ENCODE measurements around the gene GRIK4. TPM values are rescaled to one million over a fixed set of nuclear protein-coding genes. Genes with fewer than 3 reads are reported as not detected.

GRIK4 gene
- total RNA-seq, 2 donors from 2014 or later, result 0.05 to 1.7 TPM

DNA sequence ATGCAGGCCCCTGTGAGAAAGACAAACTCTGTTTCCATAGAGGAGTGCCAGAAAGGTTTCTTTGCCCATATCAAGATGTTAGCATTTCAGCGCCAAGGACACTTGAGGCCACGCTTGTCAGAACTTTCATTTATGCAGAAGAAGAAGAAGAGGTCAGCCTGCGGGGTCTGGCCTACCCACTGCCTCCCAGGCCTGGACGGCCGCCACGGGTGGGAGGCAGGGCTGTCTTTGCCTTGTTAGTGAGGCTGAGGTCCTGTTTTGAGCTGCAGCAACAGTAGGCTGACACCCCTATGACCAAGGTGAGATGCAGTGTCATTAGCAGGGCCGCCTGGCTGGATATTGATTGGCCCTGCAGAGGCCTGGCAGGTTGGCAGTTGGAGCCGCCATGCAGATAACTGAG lies 183.9 kb downstream of the GRIK4 start:
- Histone ChIP-seq H3K27ac (no peak overlapping the region), H3K9me3 (no peaks in the 10 kb centered on the region), H3K4me3 (no peak overlapping the region), H3K36me3 (no peaks in the 10 kb centered on the region), H3K4me1 (replicated peaks) (no peaks in the 10 kb centered on the region), H3K27me3 (replicated peaks; ENCODE audit: insufficient read depth) (no peaks in the 10 kb centered on the region)
- TF ChIP-seq, protein P1, sequence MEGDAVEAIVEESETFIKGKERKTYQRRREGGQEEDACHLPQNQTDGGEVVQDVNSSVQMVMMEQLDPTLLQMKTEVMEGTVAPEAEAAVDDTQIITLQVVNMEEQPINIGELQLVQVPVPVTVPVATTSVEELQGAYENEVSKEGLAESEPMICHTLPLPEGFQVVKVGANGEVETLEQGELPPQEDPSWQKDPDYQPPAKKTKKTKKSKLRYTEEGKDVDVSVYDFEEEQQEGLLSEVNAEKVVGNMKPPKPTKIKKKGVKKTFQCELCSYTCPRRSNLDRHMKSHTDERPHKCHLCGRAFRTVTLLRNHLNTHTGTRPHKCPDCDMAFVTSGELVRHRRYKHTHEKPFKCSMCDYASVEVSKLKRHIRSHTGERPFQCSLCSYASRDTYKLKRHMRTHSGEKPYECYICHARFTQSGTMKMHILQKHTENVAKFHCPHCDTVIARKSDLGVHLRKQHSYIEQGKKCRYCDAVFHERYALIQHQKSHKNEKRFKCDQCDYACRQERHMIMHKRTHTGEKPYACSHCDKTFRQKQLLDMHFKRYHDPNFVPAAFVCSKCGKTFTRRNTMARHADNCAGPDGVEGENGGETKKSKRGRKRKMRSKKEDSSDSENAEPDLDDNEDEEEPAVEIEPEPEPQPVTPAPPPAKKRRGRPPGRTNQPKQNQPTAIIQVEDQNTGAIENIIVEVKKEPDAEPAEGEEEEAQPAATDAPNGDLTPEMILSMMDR (IDR thresholded peaks at IDR 0.05), result no peak
- no peak for TF ChIP-seq POLR2AphosphoS5 (IDR thresholded peaks at IDR 0.05)
- intact Hi-C loops (cut with DNase I), result no loop called here
- 93% methylated on average over 7 of the region's 8 CpGs for WGBS
- DNase-seq (ENCODE audit: low spot score), result no peak

DNA sequence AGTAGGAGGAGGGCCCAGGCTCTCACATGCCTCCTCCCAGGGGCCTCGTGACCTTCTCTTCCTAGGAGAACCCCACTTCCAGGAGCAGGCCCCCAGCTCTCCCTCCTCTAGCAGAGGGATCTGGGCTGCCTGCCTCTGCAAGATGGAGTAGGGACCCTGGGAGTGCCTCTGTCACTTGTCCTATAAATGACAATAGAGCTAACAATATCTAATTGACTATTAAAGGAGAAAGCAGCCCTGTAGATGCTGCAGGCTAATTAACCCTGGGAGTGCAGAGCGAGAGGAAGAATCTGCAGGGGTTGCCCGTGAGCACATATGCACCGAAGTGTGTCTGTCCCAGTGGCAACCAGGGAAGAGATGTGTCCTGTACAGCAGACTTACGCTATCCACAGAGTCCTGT lies 184.4 kb downstream of the GRIK4 start:
- Histone ChIP-seq H3K4me1 (replicated peaks) (no peaks in the 10 kb centered on the region), H3K27me3 (replicated peaks; ENCODE audit: insufficient read depth) (no peaks in the 10 kb centered on the region), H3K9me3 (no peaks in the 10 kb centered on the region), H3K27ac (no peak overlapping the region), H3K4me3 (no peak overlapping the region), H3K36me3 (no peaks in the 10 kb centered on the region)
- TF ChIP-seq POLR2A (IDR thresholded peaks at IDR 0.05) (no peak), POLR2AphosphoS5 (IDR thresholded peaks at IDR 0.05) (no peak)
- TF ChIP-seq, protein P1 (IDR thresholded peaks at IDR 0.05), result no peak
- intact Hi-C loops (cut with DNase I), result no loop called here
- 96% methylated on average over 5 of the region's 5 CpGs for WGBS
- DNase-seq (ENCODE audit: low spot score), result no peak

DNA sequence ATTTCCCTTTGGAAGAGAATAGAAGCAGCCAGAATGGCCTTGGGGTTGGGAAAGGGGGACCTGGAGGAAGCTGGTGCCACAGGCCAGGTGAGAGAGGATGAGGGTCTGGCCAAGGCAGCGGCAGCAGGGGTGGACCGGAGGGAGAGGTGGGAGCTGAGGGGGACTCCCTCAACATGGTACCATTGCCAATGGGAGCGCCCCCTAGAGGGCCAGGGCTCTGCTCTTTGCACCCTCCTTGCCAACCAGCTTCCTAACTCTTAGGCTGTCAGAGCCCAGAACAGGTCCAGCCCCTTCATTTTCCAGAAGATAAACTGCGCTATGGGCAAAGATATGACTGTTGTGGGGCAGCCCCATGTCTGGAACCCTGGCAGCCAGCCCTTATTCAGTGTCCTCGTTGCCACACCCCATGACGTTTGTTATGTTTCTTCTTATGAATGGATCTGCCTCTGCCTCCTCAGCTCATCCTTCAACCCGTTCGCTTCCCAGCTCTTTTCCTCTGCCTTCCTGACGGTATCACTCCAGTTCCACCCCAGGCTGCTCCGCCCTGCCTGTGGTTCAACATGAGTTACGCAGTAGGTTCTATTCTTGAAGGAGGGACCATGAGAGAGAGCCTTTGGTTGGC lies 185.2 kb downstream of the GRIK4 start:
- H3K4me3 ChIP-seq, result no peak overlapping the region
- no peak for DNase-seq (ENCODE audit: low spot score)
- intact Hi-C loops (cut with DNase I), result no loop called here
- H3K4me1 ChIP-seq (replicated peaks), result no peaks in the 10 kb centered on the region
- no peaks in the 10 kb centered on the region for H3K27me3 ChIP-seq (replicated peaks; ENCODE audit: insufficient read depth)
- no peaks in the 10 kb centered on the region for H3K36me3 ChIP-seq
- H3K9me3 ChIP-seq, result no peaks in the 10 kb centered on the region
- TF ChIP-seq, protein P1 (IDR thresholded peaks at IDR 0.05), result no peak
- WGBS, result 79% methylated on average over 11 of the region's 11 CpGs
- no peak overlapping the region for H3K27ac ChIP-seq

GRCh38 chr11:120698918-120699317 lies 187.4 kb downstream of the GRIK4 start:
- intact Hi-C loops (cut with DNase I), result no loop called here
- 79% methylated on average over 6 of the region's 6 CpGs for WGBS

GRCh38 chr11:120702656-120703055 lies 191.1 kb downstream of the GRIK4 start:
- no peaks in the 10 kb centered on the region for H3K36me3 ChIP-seq
- no peak overlapping the region for H3K27ac ChIP-seq
- no peak overlapping the region for H3K4me3 ChIP-seq
- TF ChIP-seq, protein P1 (IDR thresholded peaks at IDR 0.05), result no peak
- TF ChIP-seq POLR2A (IDR thresholded peaks at IDR 0.05), result no peak
- TF ChIP-seq POLR2AphosphoS5 (IDR thresholded peaks at IDR 0.05), result no peak
- H3K27me3 ChIP-seq (replicated peaks; ENCODE audit: insufficient read depth), result no peaks in the 10 kb centered on the region
- 79% methylated on average over 3 of the region's 3 CpGs for WGBS
- no peaks in the 10 kb centered on the region for H3K4me1 ChIP-seq (replicated peaks)
- no peaks in the 10 kb centered on the region for H3K9me3 ChIP-seq
- no peak for DNase-seq (ENCODE audit: low spot score)
- intact Hi-C loops (cut with DNase I), result no loop called here

More at GRCh38 chr11:120698918-120699317, 187.4 kb downstream of the GRIK4 start:
- H3K9me3 ChIP-seq, result no peaks in the 10 kb centered on the region
- no peaks in the 10 kb centered on the region for H3K36me3 ChIP-seq
- TF ChIP-seq POLR2A (IDR thresholded peaks at IDR 0.05) (no peak), POLR2AphosphoS5 (IDR thresholded peaks at IDR 0.05) (no peak)
- TF ChIP-seq, protein P1 (IDR thresholded peaks at IDR 0.05), result no peak
- no peaks in the 10 kb centered on the region for H3K27me3 ChIP-seq (replicated peaks; ENCODE audit: insufficient read depth)
- H3K4me1 ChIP-seq (replicated peaks), result no peaks in the 10 kb centered on the region
- DNase-seq (ENCODE audit: low spot score), result no peak
- no peak overlapping the region for H3K4me3 ChIP-seq
- H3K27ac ChIP-seq, result no peak overlapping the region
